ENCODE results near the gene DIPK1B.
"Not testable (repeated sequence)": the region's sequence is repeated elsewhere in the genome, so short reads cannot be mapped to it uniquely, and the experiment has no call there.

Gene DIPK1B

GRCh38 chr9:136766410-136767120, 54.2 kb downstream of the DIPK1B start:
- not testable (repeated sequence) for DNase-seq (ENCODE audit: low read depth, low spot score)

- DNase-seq (ENCODE audit: low read depth, low spot score): no peak
These were observed 57.4 kb downstream of the DIPK1B start for GRCh38 chr9:136769710-136770191.

- no peak for DNase-seq (ENCODE audit: low read depth, low spot score)
These were observed 59.6 kb downstream of the DIPK1B start for GRCh38 chr9:136771907-136772415.

- no peak for DNase-seq (ENCODE audit: low read depth, low spot score)
These were observed 61.1 kb downstream of the DIPK1B start for GRCh38 chr9:136773386-136774044.
